Stimulated activated naive B cell treated with anti-CD40 and anti-IgM and Interleukin-4, amounts not matched to agents 10 μg/mL and 1 μg/mL and 100 μg/mL, for 72 hours (primary cell): ENCODE measurements around the gene CYLD.

Source experiments
- ATAC-seq, 2 donors: fragments of 150-1000 bp; cut with Tn5 transposase; replicated peaks; 2 replicates each; pipeline ENCODE4 v1.10.0; 2021; ENCODE audit warnings: moderate library complexity in 1 of 2
- DNase-seq: peaks from one replicate; pipeline ENCODE4 v3.0.0; 2021
- H3K27ac Mint-ChIP-seq: one replicate; pipeline ENCODE4 v1.8.0; 2022; ENCODE audit warnings: mild to moderate bottlenecking, mixed read lengths
- H3K27me3 Mint-ChIP-seq, 2 donors: one replicate each; pipeline ENCODE4 v1.8.0; 2022; ENCODE audit warnings: mixed read lengths in 2 of 2
- H3K36me3 Mint-ChIP-seq, 2 donors: one replicate each; pipeline ENCODE4 v1.8.0; 2022; ENCODE audit warnings: mixed read lengths in 2 of 2, mild to moderate bottlenecking in 1 of 2
- H3K4me1 Mint-ChIP-seq, 2 donors: one replicate each; pipeline ENCODE4 v1.8.0; 2022; ENCODE audit warnings: mixed read lengths in 2 of 2, mild to moderate bottlenecking in 1 of 2
- H3K4me3 Mint-ChIP-seq, 2 donors: one replicate each; pipeline ENCODE4 v1.8.0; 2022; ENCODE audit warnings: mild to moderate bottlenecking in 2 of 2, mixed read lengths in 2 of 2, moderate library complexity in 1 of 2
- H3K9me3 Mint-ChIP-seq, 2 donors: one replicate each; pipeline ENCODE4 v1.8.0; 2022; ENCODE audit warnings: mixed read lengths in 2 of 2, mild to moderate bottlenecking in 1 of 2

The CYLD gene

GRCh38 chr16:50741781-50742575, at the start of gene CYLD:
Gene CYLD (plus strand): TSS chr16:50742086. CDS start chr16:50749699, 7,613 bp downstream.
- H3K36me3 Mint-ChIP-seq = peaks cover 17 to 34% of the 10 kb centered on the region in 2 donors
- peak; percentile 89 to 90 for ATAC-seq
- H3K27me3 Mint-ChIP-seq = no peaks in the 10 kb centered on the region
- H3K27ac Mint-ChIP-seq = peak within 1 kb of the TSS; percentile 97
- no peaks in the 10 kb centered on the region for H3K9me3 Mint-ChIP-seq
- H3K4me3 Mint-ChIP-seq = peak within 1 kb of the TSS; percentile 87 to 90
- H3K4me1 Mint-ChIP-seq = peaks cover 46 to 77% of the 10 kb centered on the region in 2 donors
- peak; percentile 100 for DNase-seq

DNA sequence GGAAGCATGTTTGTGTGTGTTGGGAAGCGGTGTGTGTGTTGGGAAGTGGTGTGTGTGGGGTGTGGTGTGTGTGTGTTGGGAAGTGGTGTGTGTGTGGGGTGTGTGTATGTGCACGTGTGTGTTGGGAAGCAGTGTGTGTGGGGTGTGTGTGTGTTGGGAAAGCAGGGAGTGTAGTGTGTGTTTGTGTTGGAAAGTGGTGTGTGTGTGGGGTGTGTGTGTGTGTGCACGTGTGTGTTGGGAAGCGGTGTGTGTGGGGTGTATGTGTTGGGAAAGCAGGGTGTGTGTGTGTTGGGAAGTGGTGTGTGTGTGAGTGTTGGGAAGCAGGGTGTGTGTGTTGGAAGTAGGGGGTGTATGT, 49.3 kb upstream of the CYLD start:
- Mint-ChIP-seq H3K36me3 (peaks cover 7 to 9% of the 10 kb centered on the region in 2 donors), H3K27ac (no peak overlapping the region), H3K4me1 (peaks cover 50% of the 10 kb centered on the region in 2 donors), H3K4me3 (peak overlapping the region; percentile 83 to 85), H3K9me3 (no peaks in the 10 kb centered on the region), H3K27me3 (peaks cover 9 to 14% of the 10 kb centered on the region in 2 donors)
- no peak for DNase-seq
- ATAC-seq = no peak

GRCh38 chr16:50692999-50693781, 48.7 kb upstream of the CYLD start, which contains the start of gene NOD2:
Gene NOD2 (plus strand): TSS chr16:50693606. CDS start chr16:50699496, 5,890 bp downstream.
- Mint-ChIP-seq H3K36me3 (peaks cover 7 to 9% of the 10 kb centered on the region in 2 donors), H3K4me3 (peak within 1 kb of the TSS; percentile 83 to 85), H3K9me3 (no peaks in the 10 kb centered on the region), H3K27ac (peak within 1 kb of the TSS; percentile 87), H3K27me3 (peaks cover 9 to 14% of the 10 kb centered on the region in 2 donors), H3K4me1 (peaks cover 54 to 56% of the 10 kb centered on the region in 2 donors)
- peak; percentile 20 to 33 for ATAC-seq
- no peak for DNase-seq

DNA sequence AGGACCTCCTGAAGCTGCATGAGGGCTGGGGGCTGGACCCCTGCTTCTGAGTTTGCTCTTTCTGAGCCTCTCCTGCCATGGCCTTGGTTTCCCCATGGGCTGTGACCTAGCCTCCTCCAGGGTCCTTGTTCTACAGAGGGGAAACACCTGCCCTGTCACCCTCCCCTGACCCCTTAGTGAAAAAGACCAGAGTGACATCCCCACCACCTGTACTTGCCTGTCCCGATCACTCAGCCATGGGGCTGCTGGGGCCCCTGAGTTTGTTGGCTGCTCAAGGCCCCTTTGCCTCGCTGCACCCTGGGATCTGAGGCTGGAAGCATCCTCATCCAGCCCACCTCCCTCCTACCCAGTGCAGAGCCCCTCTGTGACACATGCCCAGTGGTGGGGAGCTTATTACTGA, 47.7 kb upstream of the CYLD start:
- ATAC-seq (peak in 1 of 2 donors; percentile 31), DNase-seq (no peak)
- H3K9me3 Mint-ChIP-seq = no peaks in the 10 kb centered on the region
- peak overlapping the region; percentile 83 to 85 for H3K4me3 Mint-ChIP-seq
- H3K4me1 Mint-ChIP-seq = peaks cover 57 to 66% of the 10 kb centered on the region in 2 donors
- peaks cover 9% of the 10 kb centered on the region in 2 donors for H3K36me3 Mint-ChIP-seq
- peaks cover 9 to 14% of the 10 kb centered on the region in 2 donors for H3K27me3 Mint-ChIP-seq
- H3K27ac Mint-ChIP-seq = peak overlapping the region; percentile 82

DNA sequence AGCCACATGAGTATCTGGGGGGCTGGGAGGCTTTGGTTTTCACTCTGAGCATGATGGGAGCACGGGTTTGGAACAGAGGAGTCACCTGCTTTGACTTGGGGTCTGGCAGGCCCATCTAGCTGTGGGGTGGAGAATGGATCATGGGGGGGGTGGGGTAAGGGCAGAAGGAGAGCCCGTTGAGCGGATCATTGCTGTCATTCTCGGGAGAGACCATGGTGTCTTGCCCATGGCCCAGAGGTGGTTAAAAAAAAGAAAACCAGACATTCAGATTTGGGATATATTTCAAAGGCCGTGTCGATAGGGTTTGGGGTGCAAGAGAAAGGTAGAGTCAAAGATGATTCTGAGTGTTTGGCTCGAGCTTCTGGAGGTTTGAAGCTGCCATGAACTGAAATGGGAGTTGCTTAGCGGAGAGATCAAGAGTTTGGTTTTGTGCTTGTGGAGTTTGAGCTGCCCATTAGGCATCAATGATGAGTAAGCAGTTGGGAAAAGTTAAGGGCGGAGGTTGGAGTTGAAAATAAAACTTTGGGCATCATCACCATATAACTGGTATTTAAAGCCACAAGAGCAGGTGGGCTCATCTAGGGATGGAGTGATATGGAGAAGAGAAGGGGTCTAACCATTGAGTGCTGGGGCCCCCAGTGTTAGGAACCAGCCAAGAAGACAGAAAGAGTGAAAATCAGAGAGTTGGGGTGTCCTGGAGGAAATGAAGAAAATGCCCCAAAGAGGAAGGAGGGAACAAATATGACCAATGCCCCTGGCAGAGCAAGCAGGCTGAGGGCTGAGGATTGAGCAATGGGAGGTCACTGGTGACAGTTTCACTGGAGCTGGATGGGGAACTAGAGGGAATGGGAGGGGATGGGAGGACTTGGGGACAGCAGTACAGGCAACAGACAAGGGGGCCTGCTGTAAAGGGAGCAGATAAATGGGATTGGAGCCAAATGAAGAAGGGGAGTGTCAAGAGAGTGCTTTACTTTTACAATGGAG, 46.6 kb upstream of the CYLD start:
- peak overlapping the region; percentile 60 for H3K27ac Mint-ChIP-seq
- H3K4me1 Mint-ChIP-seq = peaks cover 65 to 77% of the 10 kb centered on the region in 2 donors
- peaks cover 9 to 14% of the 10 kb centered on the region in 2 donors for H3K27me3 Mint-ChIP-seq
- H3K9me3 Mint-ChIP-seq = no peaks in the 10 kb centered on the region
- H3K36me3 Mint-ChIP-seq = peaks cover 9 to 12% of the 10 kb centered on the region in 2 donors
- no peak for ATAC-seq
- H3K4me3 Mint-ChIP-seq = peak overlapping the region in 1 of 2 donors; percentile 83
- DNase-seq = no peak

DNA sequence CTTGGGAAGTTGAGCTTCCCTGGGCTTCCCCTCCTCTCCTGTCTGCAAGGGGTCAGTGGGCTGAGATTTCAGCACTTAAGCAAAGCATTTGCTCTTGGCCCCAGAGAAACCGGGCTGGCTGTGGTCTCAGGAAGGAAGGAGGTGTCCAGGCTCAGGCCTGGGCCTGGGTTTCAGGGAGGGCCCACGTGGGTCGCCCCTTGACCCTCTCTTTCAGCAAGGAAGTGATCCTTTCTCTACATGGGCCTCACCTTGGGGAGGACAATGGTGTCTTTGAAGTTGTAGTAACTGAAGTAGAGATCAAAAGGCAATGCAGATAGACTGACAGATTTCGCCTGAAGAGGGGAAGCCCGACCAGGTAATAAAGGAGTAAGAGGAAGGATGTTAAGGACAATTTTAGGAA, 45.8 kb upstream of the CYLD start:
- H3K9me3 Mint-ChIP-seq = no peaks in the 10 kb centered on the region
- H3K4me1 Mint-ChIP-seq = peaks cover 64 to 86% of the 10 kb centered on the region in 2 donors
- ATAC-seq (no peak), DNase-seq (no peak)
- no peak overlapping the region for H3K4me3 Mint-ChIP-seq
- H3K36me3 Mint-ChIP-seq = peaks cover 10 to 16% of the 10 kb centered on the region in 2 donors
- H3K27ac Mint-ChIP-seq = peak overlapping the region; percentile 60
- H3K27me3 Mint-ChIP-seq = peaks cover 9 to 14% of the 10 kb centered on the region in 2 donors

DNA sequence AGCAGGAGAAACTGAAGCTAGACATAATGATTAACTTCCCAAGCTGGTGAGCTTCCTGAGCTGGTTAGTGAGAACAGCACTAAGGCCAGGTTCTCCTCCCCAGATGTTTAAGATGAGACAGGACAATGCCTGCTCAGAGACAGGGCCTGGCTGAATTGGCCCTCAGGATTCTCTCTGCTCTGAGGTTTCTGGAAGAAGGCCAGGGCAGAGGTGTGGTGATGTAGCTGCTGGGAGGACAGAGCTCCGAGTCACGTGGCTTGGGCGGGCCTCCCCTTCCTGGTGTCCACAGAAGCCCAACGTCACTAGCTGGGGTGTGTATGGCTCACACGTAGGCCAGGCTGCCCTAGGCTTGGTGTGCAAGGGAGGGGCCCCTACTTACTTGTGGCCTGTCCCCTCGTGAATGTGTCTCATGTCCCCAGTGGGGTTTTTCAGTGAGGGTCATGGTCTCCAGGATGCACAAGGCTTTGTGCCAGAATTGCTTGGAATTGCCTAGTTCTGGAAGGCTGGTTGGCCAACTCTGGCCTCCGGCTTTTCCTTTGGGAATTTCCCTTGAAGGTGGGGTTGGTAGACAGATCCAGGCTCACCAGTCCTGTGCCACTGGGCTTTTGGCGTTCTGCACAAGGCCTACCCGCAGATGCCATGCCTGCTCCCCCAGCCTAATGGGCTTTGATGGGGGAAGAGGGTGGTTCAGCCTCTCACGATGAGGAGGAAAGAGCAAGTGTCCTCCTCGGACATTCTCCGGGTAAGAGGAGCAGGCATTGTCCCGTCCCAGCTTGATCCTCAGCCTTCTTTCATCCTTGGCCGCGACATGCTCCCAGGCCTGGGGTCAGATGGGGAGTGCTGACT, 45.1 kb upstream of the CYLD start:
- Mint-ChIP-seq H3K4me1 (peaks cover 69 to 92% of the 10 kb centered on the region in 2 donors), H3K4me3 (peak overlapping the region in 1 of 2 donors; percentile 17), H3K27me3 (peaks cover 9 to 14% of the 10 kb centered on the region in 2 donors), H3K36me3 (peaks cover 12 to 21% of the 10 kb centered on the region in 2 donors), H3K27ac (peak overlapping the region; percentile 93), H3K9me3 (no peaks in the 10 kb centered on the region)
- no peak for DNase-seq
- peak; percentile 13 for ATAC-seq

DNA sequence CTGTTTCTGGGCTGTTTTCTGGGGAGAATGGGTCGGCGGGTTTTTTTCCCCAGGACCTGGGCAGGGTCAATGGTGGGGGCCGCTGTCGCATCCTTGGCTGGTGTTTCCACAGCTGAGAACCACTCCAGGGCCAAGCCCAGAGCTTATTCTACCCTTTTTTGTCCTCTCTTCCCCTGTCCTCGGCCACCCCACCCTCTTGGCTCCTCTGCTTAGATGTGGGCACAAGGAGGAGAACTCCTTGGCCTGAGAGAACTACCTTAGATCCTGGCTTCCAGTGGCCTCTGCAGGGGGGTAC, 44.5 kb upstream of the CYLD start:
- H3K27me3 Mint-ChIP-seq = peaks cover 7 to 11% of the 10 kb centered on the region in 2 donors
- H3K4me3 Mint-ChIP-seq = peak overlapping the region; percentile 85 to 88
- peaks cover 12 to 19% of the 10 kb centered on the region in 2 donors for H3K36me3 Mint-ChIP-seq
- no peak for DNase-seq
- peak overlapping the region; percentile 93 for H3K27ac Mint-ChIP-seq
- ATAC-seq = no peak
- H3K4me1 Mint-ChIP-seq = peaks cover 67 to 95% of the 10 kb centered on the region in 2 donors
- H3K9me3 Mint-ChIP-seq = no peaks in the 10 kb centered on the region

- ATAC-seq = peak; percentile 64 to 68
- Mint-ChIP-seq H3K27me3 (peaks cover 0 to 8% of the 10 kb centered on the region in 2 donors), H3K36me3 (peaks cover 10 to 18% of the 10 kb centered on the region in 2 donors), H3K4me3 (peak overlapping the region; percentile 85 to 88), H3K9me3 (no peaks in the 10 kb centered on the region), H3K4me1 (peaks cover 62 to 92% of the 10 kb centered on the region in 2 donors), H3K27ac (peak overlapping the region; percentile 93)
- DNase-seq = peak; percentile 67
Measured at GRCh38 chr16:50697881-50698767, 43.8 kb upstream of the CYLD start.

GRCh38 chr16:50699326-50700159, 42.3 kb upstream of the CYLD start:
- H3K36me3 Mint-ChIP-seq = peaks cover 13 to 26% of the 10 kb centered on the region in 2 donors
- peak overlapping the region; percentile 93 for H3K27ac Mint-ChIP-seq
- peaks cover 0 to 3% of the 10 kb centered on the region in 2 donors for H3K27me3 Mint-ChIP-seq
- DNase-seq (peak; percentile 70), ATAC-seq (peak; percentile 78 to 83)
- H3K9me3 Mint-ChIP-seq = peaks cover 3 to 7% of the 10 kb centered on the region in 2 donors
- peaks cover 55 to 82% of the 10 kb centered on the region in 2 donors for H3K4me1 Mint-ChIP-seq
- peak overlapping the region; percentile 36 to 69 for H3K4me3 Mint-ChIP-seq

GRCh38 chr16:50702725-50703124, 39.2 kb upstream of the CYLD start:
- H3K9me3 Mint-ChIP-seq = peaks cover 16 to 21% of the 10 kb centered on the region in 2 donors
- ATAC-seq (peak; percentile 45 to 55), DNase-seq (no peak)
- H3K27ac Mint-ChIP-seq = peak overlapping the region; percentile 42
- H3K4me3 Mint-ChIP-seq = no peak overlapping the region
- peaks cover 45 to 68% of the 10 kb centered on the region in 2 donors for H3K4me1 Mint-ChIP-seq
- H3K27me3 Mint-ChIP-seq = no peaks in the 10 kb centered on the region
- peaks cover 23 to 49% of the 10 kb centered on the region in 2 donors for H3K36me3 Mint-ChIP-seq
